Neutrophil (primary cell): ENCODE data around the gene AMBP.

ENCODE experiments used
- H3K27ac ChIP-seq: fragments of 200-600 bp; sonication (generic); 2 replicates; pipeline ENCODE4 v1.5.1; 2016; ENCODE audit warnings: mild to moderate bottlenecking, moderate library complexity
- H3K27me3 ChIP-seq: fragments of 200-600 bp; sonication (generic); 2 replicates; pipeline ENCODE4 v1.6.0; 2016; ENCODE audit warnings: mild to moderate bottlenecking
- H3K36me3 ChIP-seq: fragments of 200-600 bp; sonication (generic); 2 replicates; pipeline ENCODE4 v1.5.1; 2017
- H3K4me1 ChIP-seq, 2 experiments: fragments of 200-600 bp in 1 of 2; sonication (generic) in 1 of 2; 1 replicate in 1 of 2; 2 replicates in 1 of 2; pipeline versions ENCODE4 v1.5.1 to v1.6.1; 2013 to 2016; ENCODE audit warnings: low read depth in 1 of 2, low read length in 1 of 2, mild to moderate bottlenecking in 1 of 2, moderate library complexity in 1 of 2; ENCODE audit not compliant: control insufficient read depth in 1 of 2, insufficient read depth in 1 of 2
- H3K4me3 ChIP-seq, 2 experiments: fragments of 200-600 bp in 1 of 2; sonication (generic) in 1 of 2; 1 replicate in 1 of 2; 2 replicates in 1 of 2; pipeline ENCODE4 v1.5.1; 2013 to 2016; ENCODE audit warnings: low read depth in 1 of 2, low read length in 1 of 2, mild to moderate bottlenecking in 1 of 2, moderate library complexity in 1 of 2
- H3K9me3 ChIP-seq: fragments of 200-600 bp; sonication (generic); 2 replicates; pipeline ENCODE4 v1.5.1; 2016
- TF ChIP-seq, protein P1 (sequence below): fragments of 200-600 bp; sonication (generic); IDR thresholded peaks from 2 replicates; pipeline ENCODE4 v1.5.1; 2016; ENCODE audit warnings: antibody characterized with exemption

Gene AMBP

GRCh38 chr9:114030364-114030763 is 47.7 kb downstream of the AMBP start:
- no peaks in the 10 kb centered on the region for H3K36me3 ChIP-seq

DNA sequence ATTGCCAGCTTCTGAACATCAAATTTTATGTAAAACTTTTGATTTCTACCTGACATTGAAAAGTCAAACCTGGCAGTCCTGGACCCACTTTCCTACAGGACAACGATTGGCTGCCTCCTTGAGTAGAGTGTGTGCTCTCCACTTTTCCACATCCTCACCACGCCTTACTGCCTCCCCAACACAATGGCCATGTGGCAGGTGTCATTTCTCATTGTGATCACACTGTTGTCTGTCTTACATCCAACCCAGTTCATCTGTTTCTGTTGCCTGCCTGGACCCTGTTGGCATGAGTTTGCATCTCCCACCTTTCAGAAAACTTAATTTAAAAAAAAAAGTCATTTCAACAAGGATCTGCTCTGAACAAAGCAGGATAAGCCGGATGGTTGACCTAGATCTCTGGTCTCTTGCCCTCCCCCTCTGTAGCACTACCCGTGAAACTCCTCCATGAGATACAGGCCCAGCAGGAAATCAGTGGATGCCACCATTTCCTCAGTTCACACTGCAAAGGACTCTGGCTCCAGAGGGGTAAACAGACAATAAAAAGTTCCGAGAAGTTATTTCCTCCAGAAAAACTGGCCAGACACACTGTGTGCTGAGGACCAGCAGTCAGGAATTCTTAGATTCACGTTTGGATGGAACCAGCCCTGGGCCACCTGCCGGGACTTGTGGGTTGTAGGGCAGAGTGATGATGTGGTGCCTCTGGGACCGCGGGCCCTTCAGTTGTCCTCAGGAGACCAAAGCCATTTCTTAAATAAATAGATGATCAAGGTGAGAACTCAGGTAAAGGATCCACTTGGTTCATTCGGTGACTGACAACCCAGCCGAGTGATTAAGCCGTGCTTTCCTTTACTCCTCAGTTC is 48.6 kb downstream of the AMBP start:
- no peak overlapping the region for H3K4me3 ChIP-seq
- H3K9me3 ChIP-seq, result no peaks in the 10 kb centered on the region
- no peak overlapping the region for H3K27ac ChIP-seq
- H3K36me3 ChIP-seq, result no peaks in the 10 kb centered on the region
- TF ChIP-seq, protein P1, sequence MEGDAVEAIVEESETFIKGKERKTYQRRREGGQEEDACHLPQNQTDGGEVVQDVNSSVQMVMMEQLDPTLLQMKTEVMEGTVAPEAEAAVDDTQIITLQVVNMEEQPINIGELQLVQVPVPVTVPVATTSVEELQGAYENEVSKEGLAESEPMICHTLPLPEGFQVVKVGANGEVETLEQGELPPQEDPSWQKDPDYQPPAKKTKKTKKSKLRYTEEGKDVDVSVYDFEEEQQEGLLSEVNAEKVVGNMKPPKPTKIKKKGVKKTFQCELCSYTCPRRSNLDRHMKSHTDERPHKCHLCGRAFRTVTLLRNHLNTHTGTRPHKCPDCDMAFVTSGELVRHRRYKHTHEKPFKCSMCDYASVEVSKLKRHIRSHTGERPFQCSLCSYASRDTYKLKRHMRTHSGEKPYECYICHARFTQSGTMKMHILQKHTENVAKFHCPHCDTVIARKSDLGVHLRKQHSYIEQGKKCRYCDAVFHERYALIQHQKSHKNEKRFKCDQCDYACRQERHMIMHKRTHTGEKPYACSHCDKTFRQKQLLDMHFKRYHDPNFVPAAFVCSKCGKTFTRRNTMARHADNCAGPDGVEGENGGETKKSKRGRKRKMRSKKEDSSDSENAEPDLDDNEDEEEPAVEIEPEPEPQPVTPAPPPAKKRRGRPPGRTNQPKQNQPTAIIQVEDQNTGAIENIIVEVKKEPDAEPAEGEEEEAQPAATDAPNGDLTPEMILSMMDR, result no peak
- H3K4me1 ChIP-seq, result no peaks in the 10 kb centered on the region
- no peaks in the 10 kb centered on the region for H3K27me3 ChIP-seq

More at GRCh38 chr9:114030364-114030763, 47.7 kb downstream of the AMBP start:
- Histone ChIP-seq H3K9me3 (no peaks in the 10 kb centered on the region), H3K27ac (no peak overlapping the region), H3K4me3 (no peak overlapping the region), H3K27me3 (no peaks in the 10 kb centered on the region), H3K4me1 (no peaks in the 10 kb centered on the region)
- TF ChIP-seq, protein P1, result no peak

- TF ChIP-seq, protein P1, result no peak
- Histone ChIP-seq H3K36me3 (no peaks in the 10 kb centered on the region), H3K4me3 (no peak overlapping the region), H3K27me3 (no peaks in the 10 kb centered on the region), H3K4me1 (no peaks in the 10 kb centered on the region), H3K27ac (no peak overlapping the region), H3K9me3 (no peaks in the 10 kb centered on the region)
These were observed 49.5 kb downstream of the AMBP start for GRCh38 chr9:114028646-114029045.

GRCh38 chr9:114027863-114028465 is 50.1 kb downstream of the AMBP start:
- H3K36me3 ChIP-seq, result no peaks in the 10 kb centered on the region
- H3K9me3 ChIP-seq, result no peaks in the 10 kb centered on the region
- no peak overlapping the region for H3K4me3 ChIP-seq
- TF ChIP-seq, protein P1, result no peak
- H3K4me1 ChIP-seq, result no peaks in the 10 kb centered on the region
- H3K27me3 ChIP-seq, result no peaks in the 10 kb centered on the region
- H3K27ac ChIP-seq, result no peak overlapping the region

DNA sequence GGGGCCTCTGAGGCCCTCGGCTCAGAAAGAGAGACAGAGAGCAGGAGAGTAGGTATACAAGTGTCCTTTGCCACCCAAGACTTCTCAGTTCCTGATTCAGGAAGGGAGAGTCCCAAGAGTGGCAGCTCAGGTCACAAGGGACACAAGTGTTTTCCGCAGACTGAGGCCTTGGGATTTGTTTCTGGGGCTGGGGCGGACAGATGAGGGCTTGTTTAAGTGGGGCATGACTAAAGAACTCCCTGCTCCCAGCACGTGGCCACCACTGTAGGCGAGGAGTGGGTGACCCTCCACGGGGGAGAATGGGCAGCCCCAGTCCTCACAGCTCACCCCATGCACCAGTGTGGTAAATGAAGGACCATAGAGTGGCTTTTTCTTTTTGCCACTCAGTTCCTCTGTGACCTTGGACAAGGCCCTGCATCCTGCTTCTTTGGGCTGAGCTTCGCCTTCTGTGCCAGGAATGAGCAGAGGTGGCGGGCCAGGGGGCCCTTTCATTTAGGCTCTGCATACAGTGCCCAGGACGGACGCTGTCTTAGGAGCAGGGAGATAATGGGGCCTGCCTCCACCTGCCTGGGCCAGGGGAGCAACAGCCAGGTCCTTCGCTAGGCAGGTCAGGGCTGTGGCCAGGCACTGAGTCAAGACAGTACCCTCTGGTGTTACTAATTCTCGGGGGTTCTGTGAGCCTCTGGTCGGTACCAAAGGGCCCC is 50.8 kb downstream of the AMBP start:
- Histone ChIP-seq H3K36me3 (no peaks in the 10 kb centered on the region), H3K4me3 (no peak overlapping the region), H3K4me1 (no peaks in the 10 kb centered on the region), H3K27ac (no peak overlapping the region), H3K27me3 (no peaks in the 10 kb centered on the region), H3K9me3 (no peaks in the 10 kb centered on the region)
- TF ChIP-seq, protein P1, result no peak
